Inflammatory macrophage treated with lipopolysaccharide for 1 hour (primary cell): ENCODE measurements around the gene PDE6H.

Source experiments
- DNase-seq, 2 donors: peaks; one replicate each; pipeline ENCODE4 v3.0.0-alpha.2; 2020 to 2022

Gene PDE6H

GRCh38 chr12:14976658-14977057 is 3.8 kb downstream of the PDE6H start:
- DNase-seq = peak; percentile 80 to 91

GRCh38 chr12:14979468-14979867 is 6.6 kb downstream of the PDE6H start:
- DNase-seq = no peak

GRCh38 chr12:14981049-14981448 is 8.2 kb downstream of the PDE6H start:
- peak; percentile 95 to 99 for DNase-seq

GRCh38 chr12:14982562-14982961 is 9.7 kb downstream of the PDE6H start:
- peak; percentile 94 to 97 for DNase-seq

GRCh38 chr12:14982991-14983390 is 10.1 kb downstream of the PDE6H start:
- peak in 1 of 2 donors; percentile 55 for DNase-seq

GRCh38 chr12:14984036-14984435 is 11.2 kb downstream of the PDE6H start:
- no peak for DNase-seq

- DNase-seq = peak; percentile 47 to 72
Measured at GRCh38 chr12:14984766-14985285, 12.0 kb downstream of the PDE6H start.

- no peak for DNase-seq
Measured at GRCh38 chr12:14986449-14986848, 13.6 kb downstream of the PDE6H start.

DNA sequence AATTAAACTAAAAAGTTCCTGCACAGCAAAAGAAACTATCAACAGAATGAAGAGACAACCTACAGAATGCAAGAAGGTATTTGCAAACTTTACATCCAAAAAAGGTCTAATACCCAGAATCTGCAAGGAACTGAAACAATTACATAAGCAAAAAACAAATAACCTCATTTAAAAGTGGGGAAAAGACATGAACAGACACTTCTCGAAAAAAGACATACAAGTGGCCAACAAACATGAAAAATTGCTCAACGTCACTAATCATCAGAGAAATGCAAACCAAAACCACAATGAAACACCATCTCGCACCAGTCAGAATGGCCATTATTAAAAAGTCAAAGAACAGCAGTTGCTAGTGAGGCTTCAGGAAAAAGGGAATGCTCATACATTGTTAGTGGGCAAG is 15.2 kb downstream of the PDE6H start:
- DNase-seq = peak; percentile 75 to 78

DNA sequence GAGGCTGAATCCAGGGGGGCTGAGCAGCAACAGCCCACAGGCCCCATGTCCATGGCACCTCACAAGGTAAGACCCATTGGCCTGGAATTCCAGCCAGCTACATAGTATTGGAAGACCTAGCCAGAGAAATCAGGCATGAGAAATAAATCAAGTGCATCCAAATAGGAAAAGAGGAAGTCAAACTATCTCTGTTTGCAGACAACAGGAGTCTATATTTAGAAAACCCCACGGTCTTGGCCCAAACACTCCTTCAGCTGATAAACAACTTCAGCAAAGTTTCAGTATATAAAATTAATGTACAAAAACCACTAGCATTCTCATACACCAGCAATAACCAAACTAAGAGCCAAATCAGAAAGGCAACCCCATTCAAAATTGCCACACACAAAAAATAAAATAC is 16.9 kb downstream of the PDE6H start:
- no peak for DNase-seq

DNA sequence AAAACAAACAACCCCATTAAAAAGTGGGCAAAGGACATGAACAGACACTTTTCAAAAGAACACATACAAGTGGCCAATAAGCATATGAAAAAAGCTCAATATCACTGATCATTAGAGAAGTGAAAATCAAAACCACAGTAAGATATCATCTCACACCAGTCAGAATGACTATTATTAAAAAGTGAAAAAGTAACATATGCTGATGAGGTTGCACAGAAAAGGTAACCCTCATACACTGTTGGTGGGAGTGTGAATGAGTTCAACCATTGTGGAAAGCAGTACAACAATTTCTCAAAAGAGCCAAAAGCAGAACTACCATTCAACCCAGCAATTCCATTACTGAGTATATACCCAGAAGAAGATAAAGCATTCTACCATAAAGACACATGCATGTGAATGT is 18.2 kb downstream of the PDE6H start:
- no peak for DNase-seq

GRCh38 chr12:14992673-14993072 is 19.8 kb downstream of the PDE6H start:
- DNase-seq = peak; percentile 36 to 55

- DNase-seq = no peak
Measured at GRCh38 chr12:14993117-14993516, 20.3 kb downstream of the PDE6H start.

GRCh38 chr12:14993537-14994266 is 20.9 kb downstream of the PDE6H start:
- peak; percentile 49 to 64 for DNase-seq

- DNase-seq = no peak
Measured at GRCh38 chr12:14994610-14995009, 21.8 kb downstream of the PDE6H start.

GRCh38 chr12:14995583-14996425 is 23.0 kb downstream of the PDE6H start:
- peak; percentile 52 to 71 for DNase-seq

DNA sequence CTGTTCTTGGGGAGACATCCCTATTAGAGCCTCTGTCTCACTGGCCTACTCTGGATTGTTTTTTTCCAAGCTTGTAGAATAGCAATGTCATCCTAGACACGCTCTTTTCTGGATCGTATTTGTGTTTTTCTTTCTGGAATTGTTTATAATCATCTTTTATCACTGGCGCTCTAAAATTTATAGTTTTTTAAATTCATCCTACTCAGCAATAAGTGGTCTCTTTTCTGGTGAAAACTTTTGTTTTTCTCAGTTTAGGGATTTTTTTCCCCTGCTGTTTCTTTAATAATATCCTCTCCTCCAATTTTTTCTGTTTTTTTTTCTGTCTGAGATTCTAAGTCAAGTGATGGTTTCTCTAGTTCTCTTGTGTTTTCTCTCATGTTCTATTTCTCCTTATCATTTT is 25.2 kb downstream of the PDE6H start:
- no peak for DNase-seq

GRCh38 chr12:14999021-14999694 is 26.3 kb downstream of the PDE6H start:
- no peak for DNase-seq

GRCh38 chr12:14999695-15000365 is 27.0 kb downstream of the PDE6H start:
- no peak for DNase-seq

GRCh38 chr12:15000575-15000974 is 27.7 kb downstream of the PDE6H start:
- DNase-seq = no peak

GRCh38 chr12:15001733-15002382 is 29.0 kb downstream of the PDE6H start:
- DNase-seq = no peak

DNA sequence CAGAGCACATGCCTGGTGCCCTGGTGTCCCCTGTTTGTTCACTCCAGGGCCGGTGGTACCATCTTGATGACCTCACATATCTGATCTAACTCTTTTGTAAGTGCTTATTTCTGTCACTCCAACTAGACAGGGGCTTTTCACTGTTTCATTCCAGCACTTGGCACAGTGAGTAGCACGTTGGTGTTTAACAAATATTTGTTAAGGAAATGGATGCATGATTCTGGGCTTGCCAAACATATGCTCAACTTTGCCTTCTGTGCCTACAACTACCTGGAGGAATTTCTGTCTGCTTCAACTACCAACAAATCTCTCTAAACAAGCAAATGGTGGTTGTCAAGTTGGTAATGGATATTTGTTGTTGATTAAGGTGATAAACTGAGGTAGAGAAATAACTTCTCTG is 31.6 kb downstream of the PDE6H start:
- DNase-seq = no peak
